ENCODE data around the gene VEGFB.

Gene VEGFB

GRCh38 chr11:64247729-64248531 is 13.5 kb downstream of the VEGFB start:
- no peak for DNase-seq

DNA sequence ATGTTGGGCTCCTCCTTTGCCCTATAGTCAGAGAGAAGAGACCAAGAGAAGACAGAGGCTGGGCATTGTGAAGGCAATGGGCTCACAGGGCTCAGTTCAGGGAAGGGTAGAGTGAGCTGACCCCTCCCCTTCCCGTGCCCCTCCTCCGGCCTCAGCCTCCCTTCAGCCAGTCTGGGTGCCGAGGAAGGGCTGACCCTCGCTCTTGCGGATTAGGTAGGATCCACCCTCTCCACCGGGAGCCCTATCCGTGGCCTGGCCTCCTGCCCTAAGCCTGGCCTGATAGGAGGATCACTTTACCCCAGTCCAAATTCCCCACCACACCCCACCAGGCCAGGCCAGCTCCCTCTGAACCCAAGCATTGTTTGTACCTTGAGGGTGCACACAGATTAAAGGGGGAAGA is 14.2 kb downstream of the VEGFB start:
- no peak for DNase-seq

- DNase-seq: no peak
These were observed 14.7 kb downstream of the VEGFB start for GRCh38 chr11:64249038-64249437.

GRCh38 chr11:64249563-64250414 is 15.4 kb downstream of the VEGFB start:
- DNase-seq: no peak

- DNase-seq: no peak
These were observed 16.1 kb downstream of the VEGFB start for GRCh38 chr11:64250415-64251015.

- no peak for DNase-seq
These were observed 16.8 kb downstream of the VEGFB start, which contains the start of gene PLCB3 for GRCh38 chr11:64251016-64251752. Gene PLCB3, plus strand, starts transcription at chr11:64251530. Its CDS starts 120 bp downstream, at chr11:64251650.

- DNase-seq: no peak
These were observed 17.3 kb downstream of the VEGFB start for GRCh38 chr11:64251753-64252002.

- DNase-seq: no peak
These were observed 17.9 kb downstream of the VEGFB start for GRCh38 chr11:64252003-64252872.

GRCh38 chr11:64253043-64253442 is 18.7 kb downstream of the VEGFB start:
- DNase-seq: no peak

GRCh38 chr11:64253481-64253880 is 19.1 kb downstream of the VEGFB start:
- DNase-seq: no peak

DNA sequence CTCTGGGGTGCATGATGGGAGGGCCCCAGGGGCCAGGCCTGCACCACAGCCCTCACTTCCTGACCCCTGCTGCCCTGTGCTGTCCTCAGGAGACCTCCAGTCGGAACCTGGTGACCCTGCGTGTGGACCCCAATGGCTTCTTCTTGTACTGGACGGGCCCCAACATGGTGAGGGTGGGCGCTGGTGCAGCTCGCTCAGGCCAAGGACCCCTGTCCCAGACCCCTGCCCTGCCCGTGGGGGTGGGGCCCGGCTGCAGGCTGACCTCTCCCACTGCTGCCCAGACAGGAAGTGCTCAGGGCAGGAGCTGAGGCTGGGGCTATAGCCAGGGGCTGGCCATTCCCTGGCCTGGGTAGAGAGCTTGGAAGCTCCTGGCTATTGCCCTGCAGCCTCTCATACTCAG is 19.9 kb downstream of the VEGFB start:
- DNase-seq: no peak

DNA sequence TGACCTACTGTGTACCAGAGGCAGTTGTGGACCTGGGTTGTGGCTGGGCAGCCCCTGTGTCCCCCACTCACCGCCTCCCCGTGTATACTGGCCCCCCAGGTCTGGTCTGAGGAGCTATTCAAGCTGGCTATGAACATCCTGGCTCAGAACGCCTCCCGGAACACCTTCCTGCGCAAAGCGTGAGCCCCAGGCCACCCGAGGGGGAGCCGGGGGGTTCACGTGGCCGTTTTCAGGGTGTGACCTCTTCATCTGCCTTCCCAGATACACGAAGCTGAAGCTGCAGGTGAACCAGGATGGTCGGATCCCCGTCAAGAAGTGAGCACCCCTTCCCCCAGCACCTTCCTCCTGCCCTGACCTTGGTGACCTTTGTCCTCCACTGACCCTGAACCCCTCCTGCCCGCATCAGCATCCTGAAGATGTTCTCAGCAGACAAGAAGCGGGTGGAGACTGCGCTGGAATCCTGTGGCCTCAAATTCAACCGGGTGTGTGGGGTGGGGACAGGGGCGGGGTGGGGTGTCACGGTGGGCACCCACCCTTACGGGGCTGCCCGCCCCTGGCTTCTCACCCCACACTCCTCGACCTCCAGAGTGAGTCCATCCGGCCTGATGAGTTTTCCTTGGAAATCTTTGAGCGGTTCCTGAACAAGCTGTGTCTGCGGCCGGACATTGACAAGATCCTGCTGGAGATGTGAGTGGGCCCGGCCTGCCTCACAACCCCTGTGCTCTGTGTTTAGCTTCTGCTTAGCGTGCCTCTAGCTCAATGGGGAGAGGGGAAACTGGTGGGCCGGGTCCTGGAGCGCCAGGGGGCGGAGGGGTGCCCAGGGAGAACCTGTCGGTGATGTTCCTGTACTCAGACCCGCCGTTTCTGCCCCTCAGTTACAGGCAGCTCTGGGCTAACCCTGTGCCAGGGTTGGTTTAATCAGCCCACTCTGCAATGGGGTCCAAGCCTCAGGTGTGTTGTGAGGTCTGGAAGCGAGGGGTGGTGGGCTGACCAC is 21.0 kb downstream of the VEGFB start:
- DNase-seq: no peak

DNA sequence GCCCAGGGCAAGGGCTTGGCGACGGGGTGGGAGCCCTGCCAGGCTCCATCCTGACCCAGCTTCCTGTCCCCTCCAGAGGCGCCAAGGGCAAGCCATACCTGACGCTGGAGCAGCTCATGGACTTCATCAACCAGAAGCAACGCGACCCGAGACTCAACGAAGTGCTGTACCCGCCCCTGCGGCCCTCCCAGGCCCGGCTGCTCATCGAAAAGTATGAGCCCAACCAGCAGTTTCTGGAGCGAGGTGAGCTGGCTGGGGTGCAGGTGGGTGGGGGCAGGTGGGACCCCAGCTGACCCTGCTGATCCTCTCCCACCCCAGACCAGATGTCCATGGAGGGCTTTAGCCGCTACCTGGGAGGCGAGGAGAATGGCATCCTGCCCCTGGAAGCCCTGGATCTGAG is 21.9 kb downstream of the VEGFB start:
- no peak for DNase-seq

GRCh38 chr11:64258356-64258755 is 24.0 kb downstream of the VEGFB start:
- no peak for DNase-seq

GRCh38 chr11:64258946-64259532 is 24.7 kb downstream of the VEGFB start:
- DNase-seq: no peak

- DNase-seq: no peak
These were observed 25.2 kb downstream of the VEGFB start for GRCh38 chr11:64259533-64260067.

DNA sequence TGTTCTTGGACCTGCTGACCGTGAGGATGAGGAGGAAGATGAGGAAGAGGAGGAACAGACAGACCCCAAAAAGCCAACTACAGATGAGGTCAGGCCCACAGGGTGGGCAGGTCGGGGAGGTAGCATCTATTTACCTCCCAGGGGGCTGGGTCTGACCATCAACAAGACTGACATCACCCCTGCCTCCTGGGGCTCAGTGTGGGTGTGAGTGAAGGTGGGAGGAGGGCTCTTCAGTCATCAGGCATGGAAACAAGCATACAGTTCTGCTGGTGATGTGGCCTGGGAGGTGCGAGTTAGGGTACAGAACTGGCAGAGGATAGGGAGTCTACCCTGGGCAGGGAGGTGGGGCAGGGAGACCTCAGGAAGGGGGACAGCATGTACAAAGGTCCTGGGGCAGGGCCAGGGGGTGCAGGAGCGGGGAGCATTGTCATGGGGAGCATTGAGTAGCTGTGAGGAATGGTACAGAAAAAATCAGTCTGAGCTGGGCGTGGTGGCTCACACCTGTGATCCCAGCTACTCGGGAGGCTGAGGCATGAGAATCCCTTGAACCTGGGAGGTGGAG is 25.8 kb downstream of the VEGFB start:
- DNase-seq: no peak

GRCh38 chr11:64261556-64262080 is 27.2 kb downstream of the VEGFB start:
- DNase-seq: no peak

DNA sequence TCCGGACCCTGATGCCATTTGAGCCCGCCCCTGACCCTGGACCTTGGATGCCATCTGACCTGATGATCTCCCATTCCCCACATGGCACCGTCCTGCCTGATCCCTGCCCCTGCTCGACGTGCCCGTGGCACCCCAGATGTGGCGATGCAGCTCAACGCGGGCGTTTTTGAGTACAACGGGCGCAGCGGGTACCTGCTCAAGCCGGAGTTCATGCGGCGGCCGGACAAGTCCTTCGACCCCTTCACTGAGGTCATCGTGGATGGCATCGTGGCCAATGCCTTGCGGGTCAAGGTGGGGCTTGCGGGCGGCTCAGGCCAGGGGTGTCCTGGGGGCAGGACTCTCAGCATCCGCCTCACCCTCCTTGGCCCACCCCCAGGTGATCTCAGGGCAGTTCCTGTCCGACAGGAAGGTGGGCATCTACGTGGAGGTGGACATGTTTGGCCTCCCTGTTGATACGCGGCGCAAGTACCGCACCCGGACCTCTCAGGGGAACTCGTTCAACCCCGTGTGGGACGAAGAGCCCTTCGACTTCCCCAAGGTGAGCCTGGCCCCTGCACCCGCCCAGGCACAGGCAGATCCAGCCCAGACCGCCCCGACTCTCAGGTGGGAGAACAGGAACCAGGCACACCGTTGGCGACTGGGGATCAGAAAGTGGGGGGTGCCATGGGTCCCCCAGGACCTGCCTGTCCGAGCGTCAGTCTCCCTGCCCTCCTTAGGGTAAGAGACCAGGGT is 28.1 kb downstream of the VEGFB start:
- DNase-seq: no peak

Measured in GOT3 (cell line).